Measurements from ENCODE around the gene METTL21C.

METTL21C gene

DNA sequence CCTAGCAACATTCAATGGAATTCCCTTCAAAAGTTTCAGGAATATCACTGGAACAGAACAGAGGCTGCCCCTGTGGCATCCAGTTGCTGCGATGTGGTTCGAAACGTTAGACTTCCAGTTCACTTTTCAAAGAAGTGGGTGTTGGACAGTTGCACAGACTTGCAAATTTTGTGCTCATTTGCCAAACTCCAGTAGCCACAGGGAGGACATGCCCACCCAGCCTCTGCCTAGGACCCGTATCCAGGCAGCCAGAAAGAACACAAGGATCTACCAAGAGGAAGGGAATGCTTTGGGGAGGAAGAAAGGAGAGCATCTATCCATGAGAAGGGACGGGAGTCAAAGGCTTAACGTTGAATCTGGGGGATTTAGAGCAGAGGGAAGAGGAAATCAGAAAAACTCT, at the start of gene METTL21C:
Gene METTL21C, minus strand, starts transcription at position 108 of the 400 bp plus-strand sequence. CDS start 546 bp downstream, outside the sequence.
- DNase-seq, result no peak

DNA sequence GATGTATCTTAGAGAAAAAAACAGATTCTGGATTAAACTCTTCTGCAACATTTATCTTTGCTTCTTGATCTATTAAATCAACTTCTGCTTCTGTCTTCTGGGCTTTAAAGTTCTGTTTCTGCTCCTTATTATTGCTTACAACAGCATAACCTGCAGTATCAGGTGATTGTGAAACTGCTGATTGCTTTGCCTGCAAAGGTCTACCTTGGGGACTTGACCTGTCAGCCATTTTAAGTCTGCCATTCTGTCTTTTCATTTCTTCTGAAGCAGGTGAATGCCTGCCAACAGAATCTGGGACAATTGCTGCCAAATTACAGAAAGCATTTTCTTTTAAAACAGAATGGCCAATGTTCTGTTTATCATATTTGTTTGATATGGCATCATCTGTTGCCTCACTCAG, 47.7 kb upstream of the METTL21C start:
- no peak for DNase-seq

DNA sequence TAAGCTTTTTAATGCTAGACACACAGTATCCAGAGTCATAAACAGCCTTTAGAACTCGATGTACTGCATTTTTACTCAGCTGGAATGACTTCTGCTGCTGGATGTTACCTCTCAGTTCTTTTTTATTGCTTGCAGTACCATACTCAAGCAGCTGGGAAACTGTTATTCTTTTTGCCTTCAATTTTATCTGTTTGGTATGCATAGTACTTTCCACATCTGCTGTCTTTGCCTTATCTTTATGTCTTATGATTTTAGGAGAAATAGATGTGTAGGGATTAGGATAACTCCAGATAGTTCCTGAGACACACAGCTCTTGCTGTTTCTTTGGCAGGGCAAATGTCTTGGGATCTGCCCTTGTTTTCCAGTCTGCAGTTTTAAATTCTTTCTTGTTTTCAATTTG, 47.3 kb upstream of the METTL21C start:
- no peak for DNase-seq

DNA sequence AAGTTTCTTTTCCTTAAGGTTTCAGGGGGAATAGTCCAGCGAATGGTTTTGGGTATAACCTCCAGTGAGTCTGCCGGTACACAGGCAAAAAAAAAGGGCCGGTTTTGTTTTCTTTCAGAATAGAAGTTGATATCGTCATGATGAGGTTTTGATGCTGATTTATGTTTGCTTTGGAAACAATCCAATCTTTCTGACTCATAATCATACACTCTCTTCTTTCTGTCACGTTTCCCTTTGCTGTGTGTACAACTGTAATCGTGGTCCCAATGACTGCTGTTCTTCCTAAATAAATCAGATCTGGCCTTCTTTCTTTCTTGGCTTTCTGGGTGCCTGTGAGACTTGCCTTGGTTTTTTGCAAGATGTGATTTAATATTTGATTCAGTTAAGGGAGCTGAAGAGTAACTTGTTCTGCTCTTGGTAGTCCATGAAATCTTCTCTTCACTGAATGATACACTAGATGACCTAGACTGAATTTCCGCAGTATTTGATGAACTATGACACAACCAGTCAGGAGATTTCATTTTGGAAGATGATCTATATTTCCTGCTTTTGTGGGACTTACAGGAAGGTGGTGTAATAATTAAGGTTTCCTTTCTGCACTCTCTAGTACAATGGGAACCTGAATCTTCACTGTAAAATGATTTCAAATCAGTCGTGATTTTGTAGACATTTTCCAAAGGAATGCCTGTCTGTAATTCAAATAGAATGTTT, 34.9 kb upstream of the METTL21C start:
- no peak for DNase-seq

DNA sequence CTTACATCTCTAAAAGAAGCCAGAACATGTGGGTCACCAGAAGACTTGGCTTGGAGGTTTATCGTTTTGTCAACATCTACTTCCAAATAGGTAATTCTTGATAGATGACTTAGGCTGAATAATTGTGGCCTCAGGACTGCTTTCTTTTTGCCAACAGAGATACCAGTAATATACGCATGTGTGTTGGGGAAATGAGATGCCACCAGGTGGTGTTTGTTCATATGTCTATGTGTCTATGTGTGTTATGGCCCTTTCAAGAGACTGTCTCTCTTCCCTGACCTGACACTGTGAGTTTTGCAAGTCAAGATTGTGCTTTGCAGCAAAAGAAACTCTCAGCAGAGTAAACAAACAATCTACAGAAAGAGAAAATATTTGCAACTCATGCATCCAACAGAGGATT, 31.6 kb upstream of the METTL21C start:
- no peak for DNase-seq

DNA sequence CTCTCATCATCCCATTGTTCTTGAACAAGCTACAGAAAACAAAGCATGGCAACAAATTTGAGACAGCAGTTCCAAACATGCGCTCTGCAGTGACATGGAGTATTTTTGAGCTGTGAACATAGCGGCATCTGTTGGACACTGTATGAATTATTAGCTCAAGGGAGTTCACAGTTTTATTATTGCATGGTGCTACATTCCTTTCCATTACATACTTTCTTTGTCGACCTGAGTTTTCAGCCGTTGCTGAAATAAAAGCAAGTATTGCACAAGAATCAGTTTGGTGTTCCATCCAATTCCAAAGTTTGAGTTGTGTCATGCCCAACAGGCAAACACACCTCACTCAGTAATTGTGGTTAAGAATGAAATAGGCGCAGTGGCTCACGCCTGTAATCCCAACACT, 30.1 kb upstream of the METTL21C start:
- DNase-seq, result no peak

DNA sequence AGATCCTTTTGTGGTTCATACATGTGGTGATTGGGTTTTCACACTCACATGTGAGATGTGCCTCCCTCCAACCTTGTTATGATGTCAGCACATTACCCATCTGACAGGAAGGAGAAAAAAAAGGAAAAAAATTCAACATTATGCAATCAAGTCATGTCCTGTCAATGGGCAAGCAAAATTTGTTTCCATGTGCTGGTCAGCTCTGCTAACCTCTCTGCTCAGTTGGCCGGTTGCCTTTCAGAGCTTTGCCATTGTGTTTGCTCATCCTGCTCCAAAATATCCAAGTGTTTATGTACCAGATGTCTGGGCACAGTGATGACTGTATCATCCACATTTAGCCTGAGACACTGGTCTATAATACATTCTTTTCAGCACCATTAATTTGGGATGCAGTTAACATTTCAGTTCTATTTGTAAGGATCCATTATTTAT, 27.0 kb upstream of the METTL21C start:
- no peak for DNase-seq

DNA sequence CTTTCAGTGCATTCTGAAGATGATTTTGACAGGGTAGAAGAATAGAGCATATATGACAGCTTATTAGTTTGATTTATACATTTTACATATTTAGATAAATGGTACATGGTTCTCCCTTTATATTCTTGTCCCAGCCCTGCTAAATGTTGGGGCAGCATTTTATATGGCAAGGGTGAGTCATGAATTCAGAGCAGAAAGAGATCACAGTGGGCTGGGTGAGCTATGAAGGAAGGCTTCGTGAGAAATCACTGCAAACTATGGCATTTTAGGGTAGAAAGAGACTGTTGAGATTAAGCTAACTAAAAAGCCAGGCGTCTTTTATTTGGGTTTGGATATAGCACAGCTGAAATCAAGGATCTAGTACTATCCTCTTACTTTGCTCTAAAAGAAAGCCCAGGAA, 23.9 kb upstream of the METTL21C start:
- no peak for DNase-seq

DNA sequence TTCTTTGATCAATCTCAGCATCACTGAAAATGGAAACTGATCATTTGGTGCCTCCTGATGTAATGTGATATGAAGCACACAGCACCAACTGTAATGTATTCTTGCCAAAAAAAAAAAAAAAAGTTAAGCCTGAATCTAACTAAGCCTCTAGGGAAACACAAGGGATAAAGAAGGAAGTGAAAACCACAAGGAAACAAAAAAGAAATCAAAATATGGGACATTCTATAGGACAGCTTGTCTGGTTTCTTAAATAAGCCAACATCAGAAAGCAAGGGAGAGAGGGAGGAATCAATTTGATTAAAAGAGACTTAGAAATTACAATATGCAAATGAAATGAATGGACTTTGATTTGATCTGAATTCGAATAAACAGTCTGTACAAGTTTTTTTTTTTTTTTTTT, 20.6 kb upstream of the METTL21C start:
- DNase-seq, result no peak

DNA sequence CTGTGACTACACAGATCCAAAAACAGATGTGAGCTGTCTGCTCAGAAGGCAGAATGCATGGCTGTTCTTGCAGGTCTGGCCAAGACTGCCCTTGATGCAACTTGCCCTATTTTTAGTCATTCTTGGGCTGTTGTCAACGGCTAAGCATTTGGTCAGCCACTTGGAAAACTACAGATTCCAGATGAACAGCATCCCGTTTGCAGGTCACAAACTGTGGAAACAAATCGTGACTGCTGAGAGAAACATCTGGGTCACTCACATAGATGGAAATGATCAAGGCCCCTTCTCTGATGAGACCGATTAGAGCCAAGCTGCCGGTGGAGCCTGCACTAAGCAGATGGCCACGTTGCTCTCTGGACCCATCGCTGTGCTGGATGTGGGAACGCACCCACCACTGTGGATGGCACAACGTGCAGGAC, 15.4 kb upstream of the METTL21C start:
- no peak for DNase-seq

DNA sequence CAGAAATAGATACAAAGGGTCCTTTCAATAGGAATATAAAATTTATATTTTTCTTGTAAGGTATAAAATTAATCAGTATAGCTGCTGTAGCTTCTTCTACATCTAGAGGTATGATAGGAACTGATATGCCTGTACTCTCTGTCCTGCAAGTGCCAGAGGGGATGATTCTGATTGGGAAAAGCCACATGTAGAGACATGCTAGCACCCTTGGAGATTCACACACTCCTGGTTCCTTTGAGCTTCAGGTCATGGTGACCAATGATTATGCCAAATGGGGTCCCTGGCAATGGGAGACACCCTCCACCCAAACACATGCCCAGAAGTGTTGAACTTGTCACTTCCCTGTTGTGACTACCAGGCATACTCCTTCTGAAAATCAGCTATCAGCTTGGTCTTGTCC, 14.7 kb upstream of the METTL21C start:
- DNase-seq, result no peak

DNA sequence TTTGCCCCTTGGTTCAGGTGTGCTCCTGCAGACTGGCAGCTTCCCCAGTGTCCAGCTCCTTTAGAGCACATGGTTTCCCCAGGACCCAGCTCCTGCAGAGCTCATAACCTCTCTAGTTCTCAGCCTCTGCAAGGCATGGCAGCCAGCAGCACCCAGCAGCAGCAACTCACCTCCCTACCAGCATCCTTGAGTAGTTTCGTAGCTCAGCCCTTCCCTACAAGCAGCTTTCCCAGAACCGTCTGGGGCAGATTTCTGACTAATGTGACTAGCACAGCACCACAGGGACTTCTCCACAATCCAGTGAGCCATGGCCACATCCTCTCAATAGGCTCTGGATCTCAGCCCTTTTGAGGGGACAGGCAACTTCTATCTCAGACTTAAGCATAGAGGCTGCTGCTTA, 14.1 kb upstream of the METTL21C start:
- DNase-seq, result no peak

DNA sequence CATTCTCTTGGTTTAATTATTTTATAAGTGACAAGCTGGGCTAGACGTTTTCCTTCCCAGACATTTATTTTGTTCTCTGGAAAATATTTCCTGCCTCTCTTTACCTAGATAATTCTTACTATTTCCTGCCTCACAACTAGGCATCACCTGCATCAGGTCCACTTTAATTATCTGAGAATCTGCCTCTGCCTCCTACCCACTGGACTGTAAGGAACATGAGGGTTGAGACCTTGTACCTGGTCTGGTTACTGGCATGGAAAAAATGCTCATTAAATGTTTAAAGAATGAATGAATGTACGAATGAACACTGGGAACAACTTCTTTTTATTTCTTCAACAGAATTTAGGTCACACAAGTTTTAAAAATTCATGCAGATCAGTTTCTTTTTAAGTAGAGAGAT, 13.4 kb upstream of the METTL21C start:
- DNase-seq, result no peak

DNA sequence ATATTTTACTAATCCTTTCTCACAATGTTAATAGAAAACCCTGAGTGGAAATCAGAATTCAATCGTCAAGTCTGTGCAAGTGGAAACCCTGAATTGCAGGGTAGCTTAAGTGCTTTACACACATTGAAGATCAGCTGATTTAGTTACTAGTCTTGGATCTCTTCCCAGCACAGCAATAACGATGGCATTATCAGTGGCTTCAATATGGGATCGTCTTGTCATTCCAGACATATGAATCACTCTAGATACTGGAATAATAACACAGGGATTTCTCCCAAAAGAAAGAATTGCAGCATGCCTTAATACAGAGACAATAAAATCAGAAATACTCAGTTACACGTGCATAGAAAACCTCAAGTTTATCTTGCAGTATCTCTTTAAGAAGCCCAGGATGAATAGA, 12.6 kb upstream of the METTL21C start:
- no peak for DNase-seq

DNA sequence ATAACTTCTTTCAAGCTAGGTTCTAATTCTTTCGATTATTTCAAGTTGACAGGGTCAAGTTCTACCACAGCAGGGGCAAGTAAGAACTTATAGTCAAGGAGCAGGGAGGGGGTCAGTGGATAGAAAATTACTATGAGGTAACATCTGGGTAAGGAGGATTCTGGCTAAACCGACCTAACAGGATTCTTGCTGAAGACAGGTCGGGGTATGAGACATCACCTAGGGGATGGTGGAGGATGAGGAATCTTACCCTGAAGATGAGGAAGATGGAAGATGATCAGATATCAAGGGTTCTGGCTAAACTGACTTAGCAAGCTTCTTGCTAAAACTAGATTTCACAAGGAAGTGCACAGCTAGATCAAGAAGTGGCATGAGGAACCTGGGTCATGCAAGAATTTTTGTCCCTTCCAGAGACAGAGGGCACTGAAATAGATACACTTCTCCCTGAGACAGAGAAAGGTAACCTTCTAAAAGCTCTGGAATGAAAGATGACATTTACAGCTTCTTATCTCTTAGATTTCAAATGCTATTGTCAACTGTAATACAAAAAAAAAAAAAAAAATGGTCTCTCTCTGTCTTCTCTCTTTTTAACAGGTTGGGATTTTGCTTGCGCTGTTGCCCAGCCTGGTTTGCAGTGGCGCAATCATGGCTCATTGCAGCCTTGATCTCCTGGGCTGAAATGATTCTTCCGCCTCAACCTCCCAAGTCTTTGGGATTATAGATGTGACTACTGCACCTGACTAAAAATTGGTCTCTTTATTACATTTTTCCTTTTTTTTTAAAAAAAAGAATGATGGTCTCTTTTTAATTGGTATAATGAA, 9.6 kb upstream of the METTL21C start:
- no peak for DNase-seq

DNA sequence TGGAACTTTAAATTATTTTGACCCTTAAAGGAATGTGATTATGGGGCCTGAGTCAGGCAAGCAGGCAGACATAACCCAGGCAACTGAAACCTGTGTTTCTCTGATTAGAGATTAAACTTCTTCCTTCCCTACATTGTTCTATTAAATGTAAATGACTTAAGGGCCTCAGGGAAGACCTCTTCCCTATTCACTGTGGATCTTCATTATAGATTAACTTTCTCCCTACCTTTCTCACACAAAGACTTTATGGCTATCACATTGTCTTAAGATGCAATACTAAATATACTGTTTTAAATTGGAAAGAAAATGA, 8.8 kb upstream of the METTL21C start:
- no peak for DNase-seq

DNA sequence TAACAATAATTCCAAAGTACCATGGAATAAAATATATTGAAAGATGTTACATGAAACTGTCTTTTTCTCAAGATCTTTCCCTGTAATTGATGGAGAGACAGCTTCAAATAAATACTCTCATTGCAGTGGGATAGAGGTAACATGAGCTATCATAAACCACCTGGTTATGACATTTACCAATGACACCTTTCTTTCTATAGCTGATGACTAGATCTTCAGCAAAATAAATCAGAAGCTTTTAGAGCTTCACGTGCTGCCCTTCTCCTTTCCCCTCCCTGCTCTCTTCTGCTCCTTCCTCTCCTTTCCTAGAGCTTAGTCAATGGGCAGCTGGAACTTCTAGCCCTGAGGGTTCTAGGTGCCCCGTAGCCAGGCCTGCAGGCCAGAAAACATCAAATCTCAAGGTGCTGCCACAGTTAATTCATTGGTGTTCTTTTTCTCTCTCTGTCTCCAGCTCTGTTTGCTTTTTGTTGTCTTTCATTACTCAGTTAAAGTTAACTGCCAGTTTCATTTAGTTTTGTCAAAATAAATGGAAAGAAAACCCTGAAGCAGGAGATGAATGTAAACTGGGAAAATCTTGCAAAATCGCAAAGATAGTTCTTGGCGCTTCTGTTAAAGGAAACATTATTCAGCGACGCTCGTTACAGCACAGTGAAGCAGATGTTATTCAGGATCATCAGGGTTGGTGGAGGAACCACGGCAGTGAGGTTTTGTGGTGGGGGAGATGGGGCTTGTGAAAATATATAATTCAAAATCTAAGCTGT, 8.3 kb upstream of the METTL21C start:
- no peak for DNase-seq

DNA sequence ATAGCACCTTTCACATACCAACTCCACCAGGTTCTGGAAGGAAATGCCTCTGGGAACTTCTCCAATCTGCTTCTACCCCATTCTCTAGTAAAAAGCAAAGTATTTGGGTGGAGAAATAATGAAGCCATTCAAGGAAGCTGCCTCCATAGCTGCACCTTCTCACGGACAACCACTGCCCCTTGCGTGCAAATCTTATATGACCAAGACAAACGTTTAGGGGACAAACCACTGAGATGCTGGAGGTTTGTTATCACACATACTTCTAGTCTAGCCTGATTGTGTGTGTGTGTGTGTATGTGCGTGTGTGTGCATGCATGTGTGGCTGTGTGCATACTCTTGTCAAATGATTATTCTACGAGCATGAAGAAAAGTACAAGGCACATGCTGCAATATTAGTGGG, 6.5 kb upstream of the METTL21C start:
- DNase-seq, result no peak

DNA sequence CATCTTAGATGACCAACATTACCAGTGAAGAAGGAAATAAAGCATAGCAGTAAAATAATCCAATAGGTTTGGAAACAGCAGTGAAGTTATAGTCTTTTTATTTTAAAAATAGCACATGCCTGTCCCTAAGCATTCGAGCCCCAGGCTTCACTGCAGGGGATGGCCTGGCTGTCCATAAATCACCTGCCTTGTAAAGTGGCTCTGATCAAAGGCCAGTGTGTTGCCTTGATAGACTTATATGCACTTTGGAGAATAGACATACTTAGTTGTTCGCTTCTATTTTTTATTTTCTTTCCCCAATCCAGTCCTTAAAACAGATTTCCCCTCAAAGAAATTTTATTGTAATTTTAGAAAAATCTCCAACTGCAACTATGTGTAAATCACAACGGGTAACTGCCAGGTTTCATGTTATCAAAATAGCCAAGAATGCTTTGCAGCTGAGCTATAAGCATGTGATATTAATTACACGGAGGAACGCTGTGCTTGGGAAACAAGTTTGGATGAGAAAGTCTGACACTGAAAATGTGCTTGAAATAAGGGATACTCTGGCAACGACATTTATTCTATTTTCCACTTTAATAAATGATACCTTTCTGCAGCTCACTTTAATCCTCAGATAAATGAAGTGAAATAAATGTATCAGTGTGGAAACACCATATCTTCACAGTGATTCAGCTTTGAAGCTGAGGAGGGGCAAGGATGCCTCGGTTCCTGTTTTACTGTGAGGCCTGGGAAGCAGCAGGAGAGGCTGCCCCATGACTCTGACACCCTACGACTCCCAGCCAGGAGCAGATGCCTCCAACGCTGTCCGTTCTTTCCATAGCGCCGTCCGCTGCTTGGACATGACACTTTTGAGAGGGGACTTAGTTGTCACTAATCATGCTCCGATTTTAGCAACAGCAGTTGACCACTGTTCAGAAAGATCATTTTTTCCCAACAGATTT, 5.5 kb upstream of the METTL21C start:
- no peak for DNase-seq

DNA sequence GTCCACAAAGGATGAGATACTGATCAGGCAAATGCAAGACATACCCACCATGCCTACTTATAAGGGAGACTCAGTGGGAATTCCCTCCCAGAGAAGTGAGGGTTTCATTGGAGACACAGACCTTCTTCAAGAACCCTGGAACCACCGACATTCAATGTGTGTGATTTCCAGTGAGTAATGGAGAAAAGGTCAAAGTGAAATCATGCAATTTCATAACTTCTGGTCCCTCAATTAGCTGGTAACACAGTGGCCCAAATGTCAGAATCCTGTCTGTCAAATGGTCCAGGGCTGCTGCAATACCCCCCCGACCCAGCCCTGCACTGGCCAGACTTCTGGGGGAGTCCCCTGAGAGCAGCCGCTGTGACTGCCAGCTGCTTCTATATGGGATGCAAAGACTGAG, 4.7 kb upstream of the METTL21C start:
- DNase-seq, result no peak

DNA sequence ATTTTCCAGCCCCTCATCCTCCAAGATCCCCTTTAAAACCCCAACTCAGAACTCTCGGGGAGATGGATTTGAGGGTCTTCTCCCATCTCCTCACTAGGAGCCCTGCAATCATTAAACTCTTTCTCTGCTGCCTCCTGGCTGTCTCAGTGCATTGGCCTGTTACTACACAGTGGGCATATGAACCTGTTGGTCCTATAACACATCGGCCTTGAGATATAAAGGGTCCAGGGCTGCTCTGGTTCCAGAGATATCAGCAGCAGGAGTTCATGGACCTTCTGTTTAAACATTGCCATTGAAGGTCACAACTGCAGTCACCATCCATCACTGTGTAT, 3.8 kb upstream of the METTL21C start:
- no peak for DNase-seq

DNA sequence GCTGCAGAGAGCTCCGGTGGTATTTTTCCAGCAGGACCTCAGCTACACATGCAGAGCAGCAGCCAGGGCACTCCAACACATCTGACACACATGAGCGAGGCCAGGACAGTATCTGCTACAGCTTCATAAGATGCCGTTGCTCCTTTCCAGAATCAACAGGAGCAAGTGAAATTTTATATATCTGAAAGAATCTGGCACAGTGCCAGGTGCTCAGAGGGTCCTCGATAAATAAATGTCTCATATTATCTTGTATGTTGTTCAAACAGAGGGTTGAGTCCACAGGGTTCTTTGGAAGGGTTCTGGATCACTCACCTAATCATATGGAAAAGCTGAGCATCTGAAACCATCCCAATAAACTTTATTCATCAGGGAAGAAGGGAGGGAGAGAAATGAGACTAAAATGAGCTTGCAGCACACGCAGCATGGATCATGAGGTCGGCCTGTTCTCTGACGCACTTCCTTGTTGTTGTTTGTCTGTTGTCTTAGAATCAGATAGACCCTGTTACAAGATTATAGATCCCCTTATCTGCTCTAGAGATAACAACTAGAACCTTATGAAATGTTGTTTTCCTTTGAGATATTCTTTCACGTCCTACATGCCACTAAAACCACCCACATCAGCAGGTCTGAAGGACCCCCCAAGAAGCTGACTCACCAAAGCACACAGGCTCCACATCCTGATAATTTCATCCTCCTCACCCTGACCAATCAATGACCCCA, 3.2 kb upstream of the METTL21C start:
- no peak for DNase-seq
